ENCODE data around the gene SMARCC1.

The SMARCC1 gene

DNA sequence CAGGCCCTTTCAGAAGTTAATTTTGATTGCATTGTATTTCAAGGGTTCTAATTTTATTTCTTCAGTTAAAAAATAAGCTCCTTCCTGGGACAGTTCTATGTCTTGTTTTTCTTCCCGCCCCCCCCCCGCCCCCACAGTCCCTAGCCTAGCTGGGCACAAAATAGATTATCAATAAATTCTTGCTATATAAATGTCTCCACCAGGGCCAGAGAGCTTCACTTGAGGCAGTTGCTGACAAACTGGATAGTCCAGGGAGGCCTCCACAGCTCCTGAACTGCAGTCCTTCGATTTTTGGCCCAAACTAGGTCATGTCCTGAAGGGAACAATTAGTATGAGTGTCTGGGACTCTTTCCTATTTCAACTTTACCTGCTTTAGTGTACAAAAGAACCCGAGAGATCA is 193.1 kb downstream of the SMARCC1 start:
- DNase-seq (ENCODE audit: low read depth, low spot score) = no peak

DNA sequence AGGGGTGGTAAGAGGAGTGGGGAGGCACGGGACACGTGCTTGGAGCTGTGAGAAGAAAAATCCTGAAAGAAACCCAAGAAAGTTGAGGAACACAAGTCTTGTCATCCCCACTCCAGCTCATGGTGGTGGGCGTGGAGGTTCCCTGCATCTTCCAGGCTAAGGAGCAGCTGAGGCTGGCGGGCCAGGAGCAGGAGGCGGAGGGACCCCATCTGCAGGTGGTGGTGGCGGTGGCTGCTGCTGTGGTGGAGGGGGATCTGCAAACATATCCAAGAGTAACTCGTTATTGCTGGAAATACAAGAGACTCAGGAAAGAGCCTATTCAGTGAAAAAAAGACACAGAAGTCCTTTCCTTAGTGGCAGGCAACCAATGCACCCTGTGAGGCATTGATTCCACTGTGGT is 193.6 kb downstream of the SMARCC1 start:
- DNase-seq (ENCODE audit: low read depth, low spot score) = no peak

DNA sequence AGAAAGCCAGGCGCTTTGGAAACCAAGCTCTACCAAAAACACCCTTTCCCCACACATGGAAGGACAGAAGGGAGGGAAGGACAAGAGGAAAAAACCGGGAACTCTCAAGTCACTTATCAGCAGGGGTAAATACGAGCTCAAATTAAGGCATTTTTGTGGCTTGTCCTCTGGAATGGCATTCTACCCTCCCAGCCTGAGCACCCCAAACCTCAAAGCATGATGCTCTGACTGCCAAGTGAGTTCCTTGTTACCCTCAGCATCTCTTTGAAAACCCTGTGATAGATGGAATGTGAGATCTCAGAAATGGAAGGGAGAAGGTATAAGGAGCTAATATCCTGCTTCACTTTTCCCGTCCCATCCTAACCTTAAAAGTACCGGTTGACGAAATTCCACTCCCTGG is 194.9 kb downstream of the SMARCC1 start:
- DNase-seq (ENCODE audit: low read depth, low spot score) = no peak

DNA sequence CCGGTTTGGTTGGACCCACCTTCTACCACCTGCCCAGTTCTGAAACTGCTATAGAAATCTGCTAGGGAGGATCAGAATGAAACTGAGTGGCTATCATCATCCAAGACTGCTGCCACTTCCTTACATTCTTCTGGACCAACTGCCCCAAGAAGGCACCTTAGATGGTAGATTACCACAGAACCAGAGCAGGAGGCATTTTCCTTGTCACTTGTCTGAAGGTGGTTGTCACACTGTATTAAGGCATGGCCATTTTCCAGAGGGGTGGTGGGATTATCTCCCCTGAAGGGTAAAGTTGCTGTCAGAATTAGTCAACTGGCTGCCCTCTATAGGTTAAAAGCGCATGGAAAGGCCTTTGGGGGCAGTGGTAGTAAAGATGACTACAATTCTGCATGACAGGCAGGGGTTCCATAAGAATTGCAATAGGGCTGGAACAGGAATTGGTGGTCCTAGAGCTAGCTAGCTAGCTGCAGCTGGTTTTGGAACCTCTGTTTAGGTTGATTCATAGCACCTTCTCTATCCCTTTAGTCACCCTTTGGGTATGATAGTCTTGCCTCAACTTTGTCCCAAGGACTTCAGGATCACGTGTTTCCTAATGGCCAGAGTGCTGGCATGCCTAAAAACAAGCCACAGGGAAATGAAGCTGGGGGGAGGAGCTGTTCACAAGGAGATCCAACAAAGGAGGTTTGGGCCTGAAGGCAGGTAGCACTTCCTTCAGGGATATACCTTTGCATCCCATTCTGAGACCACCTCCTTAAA is 198.2 kb downstream of the SMARCC1 start:
- no peak for DNase-seq (ENCODE audit: low read depth, low spot score)

DNA sequence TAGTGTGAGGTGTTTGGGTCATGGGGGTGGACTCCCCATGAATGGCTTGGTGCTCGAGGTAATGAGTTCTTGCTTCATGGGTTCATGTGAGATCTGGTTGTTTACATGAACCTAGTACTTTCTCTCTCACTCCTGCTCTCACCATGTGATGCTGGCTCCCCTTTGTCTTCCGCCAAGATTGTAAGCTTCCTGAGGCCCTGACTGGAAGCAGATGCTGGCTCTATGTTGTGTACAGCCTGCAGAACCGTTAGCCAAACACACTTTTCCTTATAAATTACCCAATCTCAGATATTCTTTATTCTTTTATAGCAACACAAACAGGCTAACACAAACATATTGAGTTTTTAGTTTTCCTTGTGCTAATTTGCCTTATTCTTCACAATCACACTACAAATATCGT is 199.9 kb downstream of the SMARCC1 start:
- no peak for DNase-seq (ENCODE audit: low read depth, low spot score)

DNA sequence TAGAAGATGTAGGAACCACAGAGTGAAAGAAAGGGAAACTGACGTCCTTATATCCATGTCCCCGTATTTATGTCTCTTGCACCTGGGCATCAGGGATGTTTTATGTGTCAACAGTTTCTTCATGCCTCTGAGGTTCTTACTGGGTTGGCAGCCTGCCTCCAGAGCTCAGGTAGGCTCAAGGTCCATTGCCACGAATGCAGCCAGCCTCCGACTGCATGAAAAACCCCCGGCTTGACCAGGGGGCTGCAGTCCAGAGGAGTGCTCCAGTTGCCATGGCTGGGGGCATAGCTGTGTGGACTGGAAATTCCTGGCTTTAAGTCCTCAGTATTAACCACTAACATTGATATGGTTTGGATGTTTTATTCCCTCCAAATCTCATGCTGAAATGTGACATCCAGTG is 200.3 kb downstream of the SMARCC1 start:
- no peak for DNase-seq (ENCODE audit: low read depth, low spot score)

DNA sequence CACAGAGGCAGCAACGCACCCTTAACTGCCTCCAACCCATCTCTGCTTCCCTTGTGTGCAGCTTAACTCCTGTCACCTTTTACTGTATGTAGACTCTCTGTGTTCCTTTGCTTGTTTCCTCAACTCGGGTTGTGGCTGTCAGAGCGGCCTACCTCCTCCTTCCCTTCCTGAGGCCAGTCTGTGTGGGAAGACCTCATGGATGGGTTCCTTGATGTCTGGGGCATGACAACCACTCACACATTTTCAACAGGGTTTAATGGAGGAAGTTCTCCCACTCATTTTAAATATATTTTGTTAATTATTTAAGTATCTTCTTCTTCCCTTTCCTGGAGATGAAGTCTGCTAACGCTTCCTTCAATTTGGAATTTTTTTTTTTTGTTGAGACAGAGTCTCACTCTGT is 201.2 kb downstream of the SMARCC1 start:
- no peak for DNase-seq (ENCODE audit: low read depth, low spot score)

DNA sequence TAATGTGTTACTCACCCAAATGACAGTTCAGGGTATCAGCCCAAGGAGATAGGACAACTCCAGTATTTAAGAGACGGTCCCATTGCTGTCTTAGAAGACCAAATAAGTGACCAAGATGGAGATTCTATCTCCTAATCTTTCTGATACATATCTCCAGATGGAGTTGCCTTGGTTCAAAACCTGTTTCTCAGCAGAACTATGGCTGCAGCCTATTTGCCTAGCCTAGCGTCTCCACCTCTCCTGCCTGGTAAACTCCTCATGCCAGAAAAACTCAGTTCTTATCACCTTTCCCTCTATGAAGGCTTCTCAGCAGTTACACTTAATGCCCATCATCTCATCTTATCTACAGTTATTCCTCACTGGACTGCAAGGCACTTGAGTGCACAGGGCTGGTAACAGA is 201.8 kb downstream of the SMARCC1 start:
- no peak for DNase-seq (ENCODE audit: low read depth, low spot score)

DNA sequence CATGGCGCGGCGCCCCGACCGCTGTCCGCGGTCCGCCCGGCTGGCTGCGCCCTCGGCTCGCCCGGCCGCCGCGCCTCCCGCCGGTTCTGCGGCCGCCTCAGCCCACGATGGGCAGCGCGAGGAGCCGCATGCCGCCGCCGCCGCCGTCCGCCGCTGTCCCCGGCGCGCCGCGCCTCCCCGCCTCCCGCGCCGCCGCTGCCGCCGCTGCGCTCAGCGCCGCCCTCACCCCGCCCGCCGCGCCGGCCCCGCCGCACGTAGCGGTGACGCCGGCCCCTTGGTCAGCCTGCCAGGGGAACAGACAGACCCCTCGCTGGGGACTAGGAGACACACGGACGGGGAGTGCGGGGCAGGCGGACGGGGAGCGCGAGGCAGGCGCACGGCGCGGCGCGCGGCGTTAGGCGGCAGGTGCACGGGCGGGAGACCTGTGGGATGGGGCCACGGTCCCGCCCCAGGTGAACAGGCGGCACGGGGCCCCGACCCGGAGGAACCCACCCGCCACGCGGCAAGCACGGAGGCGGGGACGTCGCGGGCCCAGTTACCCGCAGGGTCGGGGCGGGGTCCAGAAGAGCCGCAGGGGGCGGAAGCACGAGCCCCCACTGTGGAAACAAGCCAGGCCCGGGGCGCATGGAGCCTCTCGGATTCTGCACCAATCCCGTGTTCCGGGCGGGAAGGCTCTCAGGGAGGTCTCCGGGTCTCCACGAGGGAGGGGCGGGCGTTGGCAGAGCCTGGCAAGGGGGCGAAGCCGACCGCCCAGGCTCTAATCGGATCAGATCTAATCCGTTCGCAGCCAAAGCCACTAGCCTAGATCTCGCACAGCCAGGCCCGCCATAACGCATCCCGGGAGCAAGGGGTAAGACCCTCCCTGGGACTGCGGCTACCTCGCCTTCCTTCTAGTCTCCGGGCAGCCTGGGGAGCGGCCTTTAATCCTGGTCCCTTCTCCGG is 202.7 kb downstream of the SMARCC1 start, which contains the start of gene CSPG5:
Gene CSPG5, minus strand, starts transcription at position 175 of the 942 bp plus-strand sequence. Its CDS starts 172 bp downstream, at position 3.
- DNase-seq (ENCODE audit: low read depth, low spot score) = no peak

DNA sequence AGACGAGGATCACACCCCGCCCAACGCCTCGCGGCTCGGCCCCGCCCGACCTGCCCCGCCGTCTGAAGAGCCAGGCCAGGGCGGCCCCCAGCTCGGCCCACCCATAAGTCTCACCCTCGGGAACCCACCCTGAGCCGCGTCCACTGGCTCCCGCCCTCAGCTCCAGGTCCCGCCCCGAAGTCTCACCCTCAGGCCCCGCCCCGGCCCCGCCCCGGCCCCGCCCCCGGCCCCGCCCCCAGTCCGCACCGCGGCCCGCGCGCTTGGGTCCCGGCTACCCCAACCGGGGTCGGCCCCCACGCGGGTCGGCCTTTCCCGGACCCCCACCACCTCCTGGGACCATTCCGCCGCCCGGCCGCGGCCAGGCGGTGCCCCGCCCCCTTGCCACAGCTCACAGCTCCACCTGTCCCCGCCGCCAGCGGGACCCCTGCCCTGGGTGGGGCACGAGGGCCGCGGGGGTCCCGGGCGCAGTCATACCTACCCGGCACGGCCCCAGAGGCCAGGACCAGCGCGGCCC is 203.5 kb downstream of the SMARCC1 start:
- DNase-seq (ENCODE audit: low read depth, low spot score) = no peak

DNA sequence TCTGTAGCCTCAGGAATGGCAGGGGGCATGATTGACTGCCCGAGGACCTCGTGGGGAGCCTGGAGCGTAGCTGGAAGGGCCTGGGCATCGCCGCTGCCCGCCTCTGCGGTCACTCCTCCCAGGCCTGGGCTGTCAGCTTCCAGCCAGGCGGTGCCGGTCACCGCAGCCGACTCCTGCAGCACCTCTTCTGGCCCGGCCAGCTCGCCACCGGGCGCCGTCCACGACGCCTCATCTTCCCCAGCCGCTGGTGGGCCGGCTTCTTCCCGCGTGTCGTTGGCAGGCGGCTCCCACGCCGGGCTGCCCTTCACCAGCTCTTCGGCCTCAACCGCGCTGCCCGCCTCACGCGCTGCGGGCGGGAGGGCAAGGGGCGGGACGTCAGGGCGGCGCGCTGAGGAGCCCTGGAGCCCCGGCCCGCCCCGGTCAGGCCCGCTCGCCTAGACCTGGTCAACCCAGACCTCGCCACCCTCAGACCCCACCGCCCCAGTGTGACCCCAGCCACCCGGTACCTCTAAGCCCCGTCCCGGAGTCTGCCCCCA is 204.0 kb downstream of the SMARCC1 start:
- DNase-seq (ENCODE audit: low read depth, low spot score) = no peak

DNA sequence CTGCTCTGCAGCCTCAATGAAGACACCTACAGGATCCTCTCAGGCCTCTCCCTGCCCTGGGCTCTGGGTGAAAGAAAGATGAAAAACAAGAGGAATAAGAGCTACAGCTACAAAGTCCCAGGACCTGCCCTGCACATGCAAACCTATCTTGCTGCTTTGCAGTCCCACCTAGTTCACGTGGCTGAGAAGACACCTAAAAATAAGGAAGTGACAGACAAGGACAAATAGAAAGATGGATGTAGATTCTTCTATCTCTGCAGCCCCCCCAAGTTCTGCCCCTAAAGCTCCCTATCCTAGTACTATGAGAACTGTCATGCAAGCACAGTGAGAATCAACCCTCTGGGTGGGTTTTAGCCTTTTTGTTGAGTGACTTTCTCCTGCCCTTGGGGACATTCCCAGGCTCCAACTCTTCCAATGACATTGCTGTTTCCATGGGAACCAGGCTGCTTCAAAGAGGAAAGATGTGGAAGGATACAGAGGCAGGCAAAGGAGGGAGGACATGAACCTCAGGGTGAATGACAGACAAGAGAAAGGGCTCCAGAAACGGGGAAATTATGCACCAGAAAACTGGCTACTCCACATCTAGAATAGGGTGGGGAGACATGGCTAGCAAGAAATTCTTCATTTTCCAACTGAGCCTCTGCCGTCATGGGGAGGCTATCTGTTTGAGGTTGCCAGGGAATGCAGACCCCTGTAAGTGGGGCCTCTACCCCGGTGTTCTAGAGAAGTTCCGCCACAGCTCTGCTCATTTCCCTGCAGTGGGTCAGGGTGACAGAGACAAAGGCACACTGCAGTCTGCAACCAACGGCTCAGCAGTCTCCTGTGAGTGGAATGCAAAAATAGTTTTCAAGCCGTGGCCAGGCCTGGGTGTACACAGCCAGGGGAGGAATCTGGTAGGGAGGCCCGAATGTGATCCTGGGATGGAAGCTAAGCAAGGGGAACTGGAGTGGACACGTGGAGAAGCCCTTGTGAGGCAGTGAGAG is 208.2 kb downstream of the SMARCC1 start:
- DNase-seq (ENCODE audit: low read depth, low spot score) = no peak

DNA sequence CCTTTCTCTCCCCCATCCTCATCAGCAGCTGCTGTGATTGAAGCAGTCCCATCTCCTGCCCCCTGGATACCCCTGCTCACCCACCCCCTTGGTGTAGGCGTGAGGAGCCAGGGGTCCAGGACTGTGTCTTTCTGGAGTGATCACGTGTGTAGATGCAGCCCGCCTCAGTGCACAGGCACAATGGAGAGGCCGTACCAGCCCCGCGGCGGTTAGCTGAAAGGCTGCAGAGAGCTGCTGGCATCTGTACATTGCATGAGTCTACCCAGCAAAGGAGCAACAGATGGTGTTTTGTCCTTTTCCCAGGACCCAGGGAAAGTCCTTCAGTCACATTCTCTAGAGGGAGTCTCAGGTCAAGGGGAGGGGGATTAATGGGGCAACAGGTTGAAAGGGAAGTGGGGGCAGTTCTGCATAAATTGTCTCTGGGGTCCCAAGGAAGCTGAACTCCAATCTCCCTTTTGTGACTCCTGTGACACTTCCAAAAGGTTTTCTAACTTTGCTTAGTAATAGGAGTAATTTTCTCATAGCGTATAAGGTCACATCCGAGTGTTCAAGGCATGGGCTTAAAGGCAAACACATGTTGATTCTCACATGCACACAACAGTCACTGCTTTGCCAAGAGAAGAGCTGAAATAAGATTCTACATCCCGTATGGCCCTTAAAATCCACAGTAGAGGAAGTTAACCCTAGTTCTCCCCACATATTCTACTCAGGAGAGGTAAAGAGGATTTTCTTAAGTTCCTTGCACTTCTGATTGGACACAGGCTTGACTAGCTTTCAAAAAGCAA is 210.1 kb downstream of the SMARCC1 start:
- DNase-seq (ENCODE audit: low read depth, low spot score) = no peak

DNA sequence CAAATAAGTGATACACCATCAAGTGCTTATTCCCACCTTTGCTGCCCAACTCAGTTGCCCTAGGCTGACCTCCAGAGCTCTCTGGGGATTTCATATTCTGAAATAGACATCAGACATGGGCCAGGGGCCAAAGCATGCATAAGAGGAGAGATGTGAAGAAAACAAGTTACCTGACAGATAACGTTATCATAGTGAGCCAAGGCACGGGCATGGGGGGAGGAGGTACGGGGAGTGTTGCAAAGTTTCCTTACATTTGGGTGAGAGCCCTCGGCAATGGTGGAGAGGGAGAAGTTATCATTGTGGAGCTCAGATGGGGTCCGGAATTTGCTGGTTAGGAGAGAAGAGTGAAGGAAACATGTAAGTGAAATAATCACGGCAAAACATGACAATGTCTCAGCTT is 212.8 kb downstream of the SMARCC1 start:
- no peak for DNase-seq (ENCODE audit: low read depth, low spot score)

DNA sequence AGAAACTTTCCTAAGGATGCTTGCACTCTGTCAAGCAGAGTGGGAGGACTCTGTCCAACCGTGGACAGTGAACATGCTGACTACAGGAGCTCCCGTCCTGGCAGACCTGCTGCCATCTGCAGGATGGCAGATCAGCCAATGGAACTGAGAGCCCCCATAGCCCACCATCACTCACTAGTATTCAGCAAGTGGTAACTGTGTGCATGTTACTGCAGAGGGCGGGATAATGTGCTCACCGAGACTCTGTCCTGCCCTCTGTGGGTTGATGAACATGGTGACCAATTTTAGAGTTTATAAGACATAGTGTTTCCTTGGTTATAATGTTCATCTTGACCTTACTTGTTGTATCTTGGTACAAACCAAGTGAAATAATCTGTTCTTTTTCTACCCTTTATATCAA is 214.5 kb downstream of the SMARCC1 start:
- DNase-seq (ENCODE audit: low read depth, low spot score) = no peak

DNA sequence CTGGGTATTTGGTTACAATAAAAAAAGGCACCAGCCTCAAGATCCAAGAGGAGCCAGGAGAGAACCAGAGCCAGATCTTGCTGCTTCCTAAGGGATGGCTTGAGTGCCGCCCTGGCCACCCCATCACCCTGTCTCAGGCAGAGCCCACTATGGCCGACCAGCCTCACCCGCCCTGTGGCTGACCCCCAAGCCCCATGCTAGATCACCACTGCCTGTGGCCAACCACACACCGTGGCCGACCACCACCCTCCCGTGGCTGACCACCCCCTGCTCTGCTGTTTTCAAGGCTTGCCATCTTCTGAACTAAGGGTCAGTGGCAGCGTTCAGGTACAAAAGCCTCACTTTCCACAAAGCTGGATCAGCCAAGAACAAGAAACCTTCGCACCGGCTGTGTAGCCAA is 215.0 kb downstream of the SMARCC1 start:
- no peak for DNase-seq (ENCODE audit: low read depth, low spot score)

DNA sequence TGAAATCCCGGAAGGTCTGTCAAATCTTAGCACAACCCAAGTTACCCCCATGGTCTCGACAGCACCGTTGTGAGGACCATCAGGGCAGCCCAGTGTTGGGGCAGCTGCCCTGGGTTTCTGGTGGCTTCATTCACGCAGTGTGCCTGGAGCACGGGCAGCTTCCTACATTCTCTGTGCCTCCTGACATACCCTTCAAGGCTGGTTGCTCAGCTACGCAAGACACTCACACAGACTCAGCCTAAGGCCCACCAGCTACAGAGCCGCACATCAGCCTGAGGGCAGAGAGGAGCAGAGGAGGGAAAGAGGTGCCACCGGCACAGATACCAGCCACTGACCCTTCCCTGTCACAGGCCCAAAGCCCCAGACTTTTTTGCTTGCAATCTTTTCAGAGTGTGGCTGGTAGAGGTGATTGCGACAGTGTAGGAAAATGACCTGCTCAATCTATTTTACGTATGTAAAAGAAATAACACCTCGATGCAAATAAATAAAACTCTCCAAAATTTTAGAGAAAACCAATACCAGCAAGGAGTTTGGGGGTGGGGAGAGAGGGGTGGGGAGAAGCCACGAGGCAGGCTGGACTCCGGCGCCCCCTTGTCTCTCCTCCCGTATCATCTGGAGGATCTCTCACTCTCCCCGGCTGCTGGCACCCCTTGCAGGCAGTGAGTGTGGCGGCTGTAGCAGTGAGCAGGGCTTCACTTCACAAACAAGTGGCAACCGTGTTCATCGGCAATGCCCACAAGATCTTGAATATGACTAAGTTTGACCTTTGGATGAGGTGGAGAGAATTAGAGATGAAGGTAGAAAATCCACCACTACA is 215.8 kb downstream of the SMARCC1 start:
- no peak for DNase-seq (ENCODE audit: low read depth, low spot score)

DNA sequence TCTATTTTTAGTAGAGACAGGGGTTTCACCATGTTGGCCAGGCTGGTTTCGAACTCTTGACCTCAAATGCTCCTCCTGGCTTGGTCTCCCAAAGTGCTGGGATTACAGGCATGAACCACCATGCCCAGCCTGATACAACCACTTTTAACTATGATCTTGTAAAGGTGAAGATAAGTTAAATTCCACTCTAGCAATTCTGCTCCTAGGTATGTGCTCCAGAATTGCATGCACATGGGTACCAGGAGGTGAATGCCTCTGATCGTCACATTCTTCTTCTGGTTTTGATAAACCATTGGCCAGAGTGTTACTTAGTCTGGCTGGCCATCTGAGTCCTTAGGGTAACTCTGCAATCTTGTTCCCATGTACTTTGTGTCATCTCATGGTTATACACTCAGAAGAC is 225.3 kb downstream of the SMARCC1 start:
- no peak for DNase-seq (ENCODE audit: low read depth, low spot score)

DNA sequence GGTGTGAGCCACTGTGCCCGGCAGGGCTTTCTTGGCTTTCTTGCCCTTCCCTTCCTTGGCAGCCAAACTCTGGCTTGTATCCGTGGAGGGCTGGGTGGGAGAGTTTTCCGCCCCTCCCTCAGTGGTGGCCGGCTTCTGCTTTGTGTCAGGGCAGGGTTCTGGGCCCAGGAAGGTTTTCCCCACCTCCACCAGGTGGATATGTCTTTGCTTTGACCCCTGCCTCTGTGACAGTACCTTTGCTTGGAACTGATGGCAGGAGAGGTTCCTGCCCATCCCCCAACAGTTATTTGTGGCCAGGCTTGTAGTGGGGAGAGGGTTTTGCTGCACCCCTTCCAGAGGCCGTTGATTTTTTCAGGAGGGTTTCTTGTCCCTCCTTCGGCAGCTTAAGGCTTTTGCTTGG is 227.4 kb downstream of the SMARCC1 start:
- DNase-seq (ENCODE audit: low read depth, low spot score) = no peak
